CD4-positive, alpha-beta T cell treated with Interleukin-4 for 1 hour (primary cell): ENCODE data around the gene NUAK2.
"Not testable (repeated sequence)": the region's sequence is repeated elsewhere in the genome, so short reads cannot be mapped to it uniquely, and the experiment has no call there.

ENCODE experiments used
- DNase-seq, 2 donors: peaks; one replicate each; pipeline ENCODE4 v3.0.0-alpha.2; 2020 to 2022

The NUAK2 gene

DNA sequence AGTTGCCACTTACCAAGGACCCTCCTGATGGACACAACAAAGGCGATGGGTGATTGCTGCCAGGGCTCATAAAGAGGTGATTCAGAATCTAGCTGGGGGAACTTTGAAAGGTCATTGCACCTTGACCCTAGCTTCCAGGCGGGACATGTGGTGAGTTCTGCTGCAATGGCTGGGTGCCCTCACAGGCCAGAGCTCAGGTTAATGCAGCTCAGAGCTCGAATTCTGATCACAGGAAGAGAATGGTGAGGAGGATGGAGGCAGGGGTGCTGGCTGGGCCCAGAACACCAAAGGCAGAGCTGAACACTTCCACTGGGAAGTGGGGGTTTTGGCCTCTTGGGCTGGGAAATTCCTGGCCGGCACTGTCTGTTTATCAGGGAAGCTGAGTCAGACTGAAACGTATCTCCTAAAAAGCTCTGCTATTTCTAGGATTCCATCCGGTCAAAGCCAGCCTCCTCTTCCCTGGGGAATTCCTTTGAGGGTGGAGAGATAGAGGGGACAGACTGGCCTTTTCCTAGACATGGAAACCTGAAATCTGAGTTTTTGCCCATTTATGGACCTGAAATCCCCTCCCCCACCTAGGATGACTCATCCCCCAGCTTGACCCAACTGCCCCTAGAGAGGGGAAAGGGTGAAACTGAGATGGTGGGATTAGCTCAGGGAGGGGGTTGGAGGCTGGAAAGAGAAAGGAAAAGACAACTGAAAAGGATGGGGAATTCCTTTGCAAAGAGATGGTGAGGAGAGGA lies 27.2 kb downstream of the NUAK2 start:
- DNase-seq = no peak

DNA sequence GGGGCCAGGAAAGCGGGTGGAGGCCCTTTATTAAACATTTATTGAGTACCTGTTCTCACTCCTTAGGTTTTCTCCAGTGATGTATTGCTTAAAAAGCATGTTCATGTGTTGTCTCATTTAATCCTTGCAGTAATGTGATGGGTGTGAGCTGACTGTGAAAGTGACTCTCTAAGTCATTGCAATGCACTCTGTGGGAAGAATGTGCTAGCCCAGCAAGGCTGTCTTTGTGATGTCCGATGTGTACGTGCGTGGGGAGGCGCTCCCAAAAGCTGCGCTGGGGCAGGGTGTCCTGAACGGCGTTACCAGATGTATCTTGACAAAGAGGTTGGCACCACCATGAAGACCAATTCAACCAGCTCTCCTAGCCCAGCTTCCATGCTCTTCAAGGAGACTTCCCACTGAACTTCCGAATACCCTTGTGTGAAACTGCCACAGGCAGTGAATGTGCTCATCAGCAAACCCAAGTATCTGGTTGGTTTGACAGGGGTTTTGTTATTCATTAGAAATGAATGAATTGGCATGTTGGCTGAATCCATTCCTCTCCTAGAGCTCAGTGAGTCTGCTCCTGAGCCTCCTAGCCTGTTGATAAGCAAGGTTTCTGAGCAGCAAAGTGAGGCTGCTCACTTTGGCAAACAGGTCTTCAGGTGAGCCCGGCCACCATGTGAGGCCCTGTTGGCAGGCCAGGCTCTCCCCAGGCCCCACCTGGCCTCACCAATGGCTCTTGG lies 28.0 kb downstream of the NUAK2 start:
- DNase-seq = no peak

DNA sequence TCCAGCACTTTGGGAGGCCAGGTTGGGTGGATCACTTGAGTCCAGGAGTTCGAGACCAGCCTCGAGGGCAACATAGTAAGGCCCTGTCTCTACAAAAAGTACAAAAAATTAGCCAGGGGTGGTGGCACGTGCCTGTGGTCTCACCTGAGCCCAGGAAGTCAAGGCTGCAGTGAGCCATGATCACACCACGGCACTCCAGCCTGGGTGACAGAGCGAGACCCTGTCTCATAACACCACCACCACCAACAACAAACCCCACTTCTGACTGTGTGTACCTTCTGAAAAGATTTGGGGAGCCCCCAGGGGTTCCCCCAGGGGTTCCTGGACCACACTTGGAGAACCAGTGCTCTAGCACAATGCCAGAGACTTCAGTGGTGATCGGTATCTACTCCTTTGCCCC lies 29.9 kb downstream of the NUAK2 start:
- peak in 1 of 2 donors; percentile 61 for DNase-seq

DNA sequence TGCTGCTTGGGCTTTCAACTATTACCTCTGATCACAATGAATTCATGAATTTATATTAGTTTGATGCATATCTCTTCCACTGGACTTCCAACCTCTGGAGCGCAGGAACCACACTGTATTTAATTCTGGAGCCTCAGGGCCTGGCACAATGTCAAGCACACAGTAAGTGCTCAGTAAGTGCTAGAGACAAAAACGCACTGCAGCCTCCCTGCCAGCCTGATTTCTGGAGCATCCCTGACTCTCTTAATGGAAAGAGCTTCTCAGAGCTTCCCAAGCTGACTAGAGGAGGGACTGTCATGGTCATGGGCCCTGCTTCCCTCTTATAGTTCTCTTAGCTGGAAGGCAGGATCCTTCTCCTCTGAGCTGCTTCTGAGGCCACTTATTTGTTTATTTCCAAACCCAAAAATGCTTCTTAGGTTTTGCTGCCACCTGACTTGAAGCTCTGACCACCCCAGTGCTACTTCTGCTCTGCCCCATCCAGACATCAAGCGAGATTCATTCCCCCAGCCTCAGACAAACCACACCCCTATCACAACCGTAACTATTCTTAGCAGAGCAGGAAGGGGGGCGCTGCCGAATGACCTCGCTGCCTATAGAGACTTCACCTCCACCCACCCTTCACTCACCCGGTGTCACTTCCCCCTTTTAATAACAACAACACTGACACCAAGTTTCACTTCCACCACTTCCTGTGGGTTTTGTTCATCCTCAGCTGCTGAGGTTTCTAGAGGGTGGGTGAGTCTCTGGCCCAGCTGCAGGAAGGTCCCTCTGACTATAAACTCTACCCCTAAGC lies 33.6 kb downstream of the NUAK2 start:
- DNase-seq = peak; percentile 91 to 93

DNA sequence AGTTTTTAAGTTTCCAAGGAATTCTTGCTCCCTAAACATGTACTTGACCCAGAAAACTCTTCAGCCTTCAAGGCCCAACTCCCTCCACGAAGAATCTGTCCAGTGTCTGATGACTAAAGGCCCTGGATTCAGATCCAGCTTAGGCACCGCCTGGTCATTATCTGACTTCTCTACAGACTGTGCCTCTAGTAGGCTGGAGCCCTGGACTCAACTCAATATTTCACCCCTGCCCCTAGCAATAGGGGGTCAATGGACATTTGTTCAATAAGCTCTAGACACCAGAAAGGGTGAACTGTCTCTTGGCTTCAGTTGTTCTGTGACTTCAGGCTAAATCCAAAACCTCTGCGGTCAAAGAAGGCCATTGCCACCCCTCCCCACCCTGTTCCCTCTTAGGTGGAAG lies 34.5 kb downstream of the NUAK2 start:
- DNase-seq = no peak

DNA sequence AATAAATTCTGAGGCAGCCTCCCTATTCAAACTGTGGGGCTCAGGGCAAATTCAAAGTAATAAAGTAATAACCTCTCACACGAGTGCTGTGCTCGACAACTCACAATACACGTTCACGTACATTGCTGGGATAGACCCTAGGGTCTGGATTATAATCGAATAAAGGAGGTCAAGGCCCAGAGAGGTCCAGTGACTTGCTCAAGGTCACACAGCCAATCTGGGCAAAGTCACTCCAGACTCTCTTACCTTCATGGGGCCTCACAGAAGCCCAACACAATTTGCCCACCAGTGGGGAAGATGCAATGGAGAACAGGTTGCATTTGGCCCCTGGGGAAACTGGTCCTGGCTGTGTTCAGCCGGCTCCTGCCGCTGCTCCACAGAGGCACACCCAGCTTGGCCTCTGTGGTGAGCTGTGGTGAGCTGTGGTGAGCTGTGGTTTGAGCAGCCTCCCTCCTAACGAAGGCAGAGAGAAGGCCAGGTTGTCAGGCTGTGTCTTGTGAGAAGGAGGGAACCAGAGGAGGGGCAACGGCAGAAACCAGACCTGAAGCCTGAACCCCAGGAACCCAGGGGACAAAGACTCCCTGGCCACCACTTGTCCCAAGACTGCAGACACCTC lies 35.1 kb downstream of the NUAK2 start:
- peak; percentile 74 to 78 for DNase-seq

DNA sequence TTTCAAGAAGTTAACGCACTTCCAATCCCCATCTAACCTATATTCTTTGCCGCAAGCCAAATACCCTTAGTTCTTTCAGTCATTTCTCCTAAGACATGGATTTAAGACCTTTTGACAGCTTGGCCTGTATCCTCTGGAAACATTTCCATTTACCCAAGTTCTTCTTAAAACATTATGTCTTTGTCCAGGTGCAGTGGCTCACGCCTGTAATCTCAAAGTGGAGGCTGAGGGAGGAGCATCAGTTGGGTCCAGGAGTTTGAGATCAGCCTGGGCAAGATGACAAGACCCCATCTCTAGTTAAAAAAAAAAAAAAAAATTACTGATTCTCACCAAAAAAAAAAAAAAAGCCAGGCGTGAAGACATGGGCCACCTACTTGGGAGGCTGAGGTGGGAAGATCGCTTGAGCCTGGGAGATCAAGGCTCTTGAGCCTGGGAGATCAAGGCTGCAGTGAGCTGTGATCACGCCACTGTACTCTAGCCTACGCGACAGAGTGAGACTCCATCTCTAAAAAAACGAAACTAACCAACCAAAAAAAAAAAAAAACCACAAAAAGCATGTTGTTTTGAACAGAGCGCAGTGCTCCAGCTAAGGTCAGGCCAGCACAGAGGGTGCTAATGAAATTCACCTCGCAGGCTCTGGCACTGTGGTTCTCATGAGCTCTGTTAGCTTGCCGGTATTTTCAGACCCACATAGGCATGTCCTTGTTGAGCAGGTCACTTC lies 36.0 kb downstream of the NUAK2 start:
- DNase-seq = peak; percentile 69 to 72

DNA sequence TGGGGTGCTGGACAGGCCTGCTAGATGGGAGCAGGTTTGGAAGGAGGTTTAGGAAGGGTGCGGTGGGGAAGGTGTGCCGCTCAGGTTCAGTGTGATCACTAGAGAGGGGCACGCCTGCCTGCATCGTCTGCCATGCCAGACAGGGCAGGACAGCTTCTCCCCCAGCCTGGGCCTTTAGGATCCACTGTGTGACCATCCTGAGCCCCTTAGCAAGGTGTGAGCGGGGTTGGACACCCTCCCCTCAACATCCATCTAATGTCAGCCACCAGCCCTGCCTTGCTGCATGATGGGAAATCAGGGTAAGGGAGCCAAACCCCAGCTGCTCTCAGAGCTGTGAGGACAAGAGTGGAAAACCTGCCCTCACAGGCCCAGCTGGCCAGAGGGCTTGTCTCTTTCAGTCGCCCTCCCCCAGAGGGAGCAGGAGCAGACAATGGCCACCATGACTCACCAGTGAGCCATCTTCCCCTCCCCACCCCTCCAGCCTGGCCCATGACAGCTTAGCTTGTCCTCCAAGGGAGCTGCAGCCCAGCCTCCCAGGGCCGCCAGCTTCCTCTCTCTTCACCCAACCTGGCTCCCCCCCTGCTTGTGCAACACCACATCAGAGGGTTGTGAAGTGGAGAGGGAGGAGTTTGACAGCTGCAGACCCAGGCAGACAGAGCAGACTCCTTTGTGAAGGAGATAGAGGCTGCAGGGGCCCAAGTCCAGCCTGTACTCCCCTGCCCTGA lies 37.0 kb downstream of the NUAK2 start:
- peak; percentile 90 to 92 for DNase-seq

DNA sequence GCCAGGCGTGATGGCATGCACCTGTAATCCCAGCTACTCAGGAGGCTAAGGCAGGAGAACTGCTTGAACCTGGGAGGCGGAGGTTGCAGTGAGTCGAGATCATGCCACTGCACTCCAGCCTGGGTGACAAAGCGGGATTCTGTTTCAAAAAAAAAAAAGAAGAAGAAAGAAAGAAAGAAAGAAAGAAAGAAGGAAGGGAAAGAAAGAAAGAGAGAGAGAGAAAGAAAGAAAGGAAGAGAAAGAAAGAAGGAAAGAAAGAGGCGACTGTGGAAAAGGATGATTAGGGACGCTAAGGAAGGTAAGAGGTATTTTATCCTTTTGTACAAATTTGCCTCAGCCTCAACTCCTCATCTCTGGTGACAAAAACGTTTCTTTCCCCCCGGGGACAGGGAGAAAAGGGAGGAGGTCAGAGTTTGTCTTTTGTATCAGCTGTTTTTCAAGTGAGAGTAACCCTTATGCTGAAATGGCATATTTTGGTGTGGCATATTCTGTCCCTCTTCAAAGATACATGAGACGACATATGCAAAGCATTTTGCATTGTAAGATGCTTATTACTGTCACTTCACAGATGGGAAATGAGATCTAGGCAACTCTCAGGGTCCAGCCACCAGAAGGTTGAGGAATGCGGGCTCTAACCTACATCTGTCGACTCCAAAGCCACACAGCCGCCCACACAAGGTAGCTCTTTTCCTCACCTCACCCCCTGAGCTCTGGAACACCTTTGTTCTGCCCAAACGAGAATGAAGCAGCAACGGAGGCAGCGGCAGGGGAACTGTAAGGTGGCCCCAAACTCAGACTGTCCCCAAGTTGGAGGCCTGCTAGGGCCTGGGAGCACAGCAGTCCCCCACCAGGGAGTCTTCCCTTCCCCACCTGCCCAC lies 38.0 kb downstream of the NUAK2 start:
- DNase-seq = no peak

DNA sequence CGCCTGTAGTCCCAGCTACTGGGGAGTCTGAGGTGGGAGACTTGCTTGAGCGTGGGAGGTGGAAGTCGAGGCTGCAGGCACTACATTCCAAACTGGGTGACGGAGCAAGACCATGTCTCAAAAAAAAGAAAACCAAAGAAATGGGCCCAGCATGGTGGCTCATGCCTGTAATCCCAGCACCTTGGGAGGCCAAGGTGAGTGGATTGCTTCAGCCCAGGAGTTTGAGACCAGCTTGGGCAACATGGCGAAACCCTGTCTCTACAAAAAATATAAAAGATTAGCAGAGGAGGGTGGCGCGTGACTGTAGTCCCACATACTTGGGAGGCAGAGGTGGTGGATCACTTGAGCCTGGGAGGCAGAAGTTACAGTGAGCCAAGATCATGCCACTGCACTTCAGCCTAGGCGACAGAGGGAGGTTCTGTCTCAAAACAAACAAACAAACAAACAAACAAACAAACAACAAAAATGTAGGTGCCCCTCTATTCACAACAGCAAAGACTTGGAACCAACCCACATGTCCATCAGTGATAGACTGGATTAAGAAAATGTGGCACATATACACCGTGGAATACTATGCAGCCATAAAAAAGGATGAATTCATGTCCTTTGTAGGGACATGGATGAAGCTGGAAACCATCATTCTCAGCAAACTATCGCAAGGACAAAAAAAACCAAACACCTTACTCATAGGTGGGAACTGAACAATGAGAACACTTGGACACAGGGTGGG lies 40.7 kb downstream of the NUAK2 start:
- DNase-seq = not testable (repeated sequence)

DNA sequence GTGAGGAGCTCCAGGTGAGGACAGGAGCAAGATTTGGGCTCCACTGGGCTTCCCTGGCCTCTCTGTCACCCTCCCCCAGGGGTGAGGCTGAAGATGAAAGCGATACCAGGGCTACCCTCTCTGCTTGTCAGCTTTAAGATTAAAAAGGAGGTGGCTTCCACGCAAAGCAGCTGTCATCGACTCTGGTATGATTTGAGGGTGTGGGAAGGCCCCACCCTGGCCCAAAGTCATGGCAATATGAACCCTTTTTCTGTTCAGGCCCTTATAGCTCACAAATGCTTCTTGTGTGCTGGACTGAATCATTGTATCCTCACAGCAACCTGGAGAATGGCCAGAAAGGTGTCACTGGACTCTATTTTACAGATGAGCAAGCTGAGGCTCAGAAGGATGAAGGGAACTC lies 41.6 kb downstream of the NUAK2 start:
- peak in 1 of 2 donors; percentile 50 for DNase-seq

DNA sequence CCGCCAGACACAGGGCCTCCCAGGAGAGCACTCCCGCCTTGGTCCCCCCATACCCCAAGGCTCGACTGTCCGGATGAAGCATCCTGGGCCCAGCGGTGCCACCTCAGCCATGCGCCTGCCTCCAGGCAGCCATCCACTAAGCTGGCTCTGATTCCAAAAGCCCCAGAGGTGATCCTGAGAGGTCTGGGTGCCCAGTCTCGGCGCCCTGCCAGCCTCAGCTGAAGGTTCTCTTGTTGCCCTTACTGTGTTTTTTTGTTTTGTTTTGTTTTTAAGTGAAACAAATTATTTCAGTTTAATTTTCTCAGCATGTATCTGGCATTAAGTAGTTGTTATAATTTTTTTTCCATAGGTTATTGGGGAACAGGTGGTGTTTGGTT lies 44.9 kb downstream of the NUAK2 start:
- DNase-seq = no peak

DNA sequence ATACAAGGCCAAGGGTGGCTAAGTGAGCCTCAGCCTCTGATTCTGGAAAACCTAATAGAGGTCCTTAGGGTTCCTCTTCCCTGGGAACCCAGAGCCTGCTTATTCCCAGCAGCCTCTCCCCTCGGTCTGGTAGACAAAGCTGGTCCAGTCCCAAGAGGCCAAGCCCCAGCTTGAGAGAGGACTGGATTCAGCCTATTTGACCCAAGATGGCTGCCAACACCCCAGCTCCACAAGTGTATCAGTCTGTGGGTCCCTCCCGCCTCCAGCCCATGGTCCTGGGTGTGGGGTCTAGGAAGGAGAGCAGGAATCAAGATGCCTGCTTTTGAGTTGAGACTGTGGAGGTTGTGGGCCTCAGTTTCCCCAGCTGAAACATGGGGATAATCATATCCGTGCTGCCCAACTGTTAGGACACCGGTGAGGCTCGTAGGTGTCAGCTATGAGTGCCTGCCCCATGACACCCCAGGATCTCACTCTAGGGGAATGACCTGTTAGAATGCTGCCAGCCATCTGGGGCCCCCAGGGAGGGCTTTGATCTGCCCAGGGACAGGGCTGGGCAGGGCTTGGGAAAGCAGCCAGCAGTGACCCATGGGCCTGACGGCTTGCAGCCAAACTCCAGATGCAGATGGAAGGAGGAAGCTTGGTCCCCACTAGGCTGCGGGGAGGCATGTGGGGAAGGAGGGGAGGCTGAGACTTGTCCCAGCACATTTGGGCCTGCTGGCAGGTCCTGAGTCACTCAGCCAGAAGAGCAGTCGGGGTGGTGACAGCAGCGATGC lies 45.4 kb downstream of the NUAK2 start:
- DNase-seq = no peak

DNA sequence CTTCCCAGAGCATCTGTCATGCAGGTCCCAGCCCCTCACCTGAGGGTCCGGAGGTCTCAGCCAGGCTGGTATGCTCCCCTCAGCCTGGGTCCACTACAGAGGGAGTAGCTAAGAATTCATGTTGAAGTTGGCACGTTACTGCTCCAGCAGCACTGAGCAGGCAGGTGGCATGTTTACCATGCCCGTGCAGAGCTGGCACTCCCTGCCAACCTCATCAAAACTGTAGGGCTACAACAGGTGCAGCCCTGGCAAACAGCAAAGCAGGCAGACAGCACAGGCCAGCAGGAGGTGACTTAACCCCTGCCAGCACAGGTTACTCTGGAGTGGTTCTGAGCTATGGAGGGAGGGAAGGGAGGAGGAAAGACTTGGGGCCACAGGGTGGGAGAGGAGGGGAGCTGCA lies 46.4 kb downstream of the NUAK2 start:
- DNase-seq = peak; percentile 41 to 58

DNA sequence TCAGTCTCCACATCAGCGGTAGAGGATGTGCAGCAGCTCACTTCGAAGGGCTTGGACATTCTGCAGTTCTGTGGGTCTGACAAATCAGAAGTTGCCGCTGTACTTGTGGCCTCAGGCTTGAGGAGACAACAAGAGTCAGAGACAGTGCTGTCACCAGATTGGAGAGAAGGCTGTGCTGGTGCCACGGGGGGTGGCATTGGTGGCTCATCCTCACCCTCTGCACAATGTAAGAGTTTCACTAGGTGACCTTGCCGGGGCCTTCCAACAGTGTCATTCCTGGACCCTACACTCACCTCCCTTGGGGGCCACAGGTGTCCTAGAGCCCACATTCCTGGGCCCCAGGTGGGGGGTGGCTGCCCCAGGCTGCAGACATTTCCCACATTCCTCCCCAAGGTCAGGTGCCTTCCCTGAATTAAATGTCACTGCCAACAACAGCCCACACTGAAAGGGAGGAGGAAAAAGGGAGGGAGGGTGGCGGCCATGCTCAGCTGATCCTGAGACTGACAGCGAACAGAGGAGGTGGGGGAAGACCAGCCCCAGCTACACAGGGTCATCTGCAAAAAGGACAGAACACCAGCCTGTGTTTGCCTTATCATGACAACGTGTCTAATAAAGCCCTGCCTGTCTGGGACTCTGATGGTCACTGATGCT lies 47.4 kb downstream of the NUAK2 start:
- DNase-seq = no peak

DNA sequence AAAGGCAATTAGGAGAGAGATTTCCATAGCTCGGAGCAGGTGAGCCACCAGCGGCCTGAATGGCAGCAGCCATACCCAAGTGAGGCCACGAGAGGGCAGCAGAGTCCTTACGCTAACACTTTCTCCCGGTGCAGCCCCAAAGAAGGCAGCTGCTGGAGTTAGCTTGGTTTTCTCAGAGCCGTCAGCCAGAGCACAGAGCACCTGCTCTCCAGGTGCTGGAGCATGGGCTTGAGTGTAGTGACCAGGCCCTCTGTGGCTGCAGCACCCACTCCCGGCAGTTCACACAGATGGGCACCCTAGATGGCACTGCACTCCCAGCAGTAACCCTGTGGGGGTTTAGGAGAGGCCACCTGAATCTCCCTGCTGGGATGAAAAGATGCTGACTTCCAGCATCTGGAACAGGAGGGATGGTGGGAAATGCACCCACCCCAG lies 48.0 kb downstream of the NUAK2 start:
- DNase-seq = peak; percentile 86 to 87

DNA sequence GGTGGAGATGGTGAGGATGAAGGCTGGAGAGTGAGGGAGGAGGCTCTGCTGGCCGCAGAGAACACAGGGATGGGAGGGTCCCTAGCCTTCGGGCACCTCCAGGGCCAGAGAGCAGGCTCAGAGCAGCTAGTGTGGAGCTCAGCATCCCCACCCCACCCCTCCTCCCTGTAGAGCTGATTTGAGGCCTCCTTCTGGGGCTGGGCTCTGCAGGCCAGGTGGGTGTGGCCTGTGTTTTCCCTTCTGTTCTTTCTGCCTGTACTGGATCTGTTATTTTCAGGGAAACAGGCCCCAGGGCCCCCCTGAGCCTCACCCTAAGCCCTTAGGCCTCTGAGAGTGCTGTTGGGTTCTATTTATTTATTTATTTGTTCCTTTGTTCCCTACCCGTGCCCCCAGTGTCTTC lies 49.0 kb downstream of the NUAK2 start:
- DNase-seq = no peak

DNA sequence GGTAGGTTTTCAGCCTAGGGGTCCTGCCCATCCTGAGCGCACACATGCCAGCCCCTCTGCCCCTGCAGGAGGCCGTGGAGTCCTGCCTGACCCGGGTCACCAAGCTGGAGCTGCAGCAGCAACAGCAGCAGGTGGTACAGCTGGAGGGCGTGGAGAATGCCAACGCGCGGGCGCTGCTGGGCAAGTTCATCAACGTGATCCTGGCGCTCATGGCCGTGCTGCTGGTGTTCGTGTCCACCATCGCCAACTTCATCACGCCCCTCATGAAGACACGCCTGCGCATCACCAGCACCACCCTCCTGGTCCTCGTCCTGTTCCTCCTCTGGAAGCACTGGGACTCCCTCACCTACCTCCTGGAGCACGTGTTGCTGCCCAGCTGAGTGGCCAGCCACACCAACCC lies 49.8 kb downstream of the NUAK2 start:
- DNase-seq = no peak

DNA sequence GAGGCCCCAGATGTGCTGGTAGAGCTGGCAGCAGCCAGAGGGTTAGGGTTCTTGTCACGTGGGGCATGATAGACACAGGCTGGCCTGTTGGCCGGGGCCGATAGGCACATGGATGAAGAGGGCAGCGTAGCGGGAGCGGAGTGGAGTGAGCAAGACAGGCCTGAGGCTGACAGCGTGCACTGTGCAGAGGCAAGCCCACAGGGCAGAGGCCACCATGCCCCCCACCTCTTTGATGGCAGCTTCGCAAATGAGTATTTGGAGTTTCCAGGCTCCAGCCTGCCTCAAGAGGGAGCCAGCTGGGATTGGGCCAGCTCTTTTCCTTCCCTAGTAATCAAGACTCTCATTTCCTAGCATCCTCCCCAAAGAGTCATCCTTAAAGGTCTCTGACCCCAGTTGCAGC lies 50.3 kb downstream of the NUAK2 start:
- DNase-seq = no peak
